Measurements from ENCODE around the gene MCU.

The MCU gene

GRCh38 chr10:72702868-72703581, 11.1 kb downstream of the MCU start:
- ChIA-PET POLR2A (interaction anchor here (1.6 kb wide), 1 partner anchor 11 kb away, joined by 6 read pairs; the partner anchor contains the start of gene MCU), CTCF (interaction anchor here (0.9 to 1.5 kb wide), 2 partner anchors 10 to 31 kb away, joined by 3 to 4 read pairs; no protein-coding TSS in a partner anchor)
- peak; percentile 19 for DNase-seq (ENCODE audit: extremely low spot score)
- no peak for TF ChIP-seq CTCF (IDR thresholded peaks at IDR 0.05; ENCODE audit: control extremely low read depth, extremely low read depth, low read depth, missing control alignments)

- no peak for TF ChIP-seq CTCF (IDR thresholded peaks at IDR 0.05; ENCODE audit: control extremely low read depth, extremely low read depth, low read depth, missing control alignments)
Observed at GRCh38 chr10:72704117-72704516, 12.2 kb downstream of the MCU start.

GRCh38 chr10:72709041-72709440, 17.1 kb downstream of the MCU start:
- DNase-seq (ENCODE audit: extremely low spot score), result no peak
- TF ChIP-seq CTCF (IDR thresholded peaks at IDR 0.05; ENCODE audit: control extremely low read depth, extremely low read depth, low read depth, missing control alignments), result no peak
- POLR2A ChIA-PET, result no interaction called here
- CTCF ChIA-PET, result no interaction called here

More at GRCh38 chr10:72704117-72704516, 12.2 kb downstream of the MCU start:
- no peak for DNase-seq (ENCODE audit: extremely low spot score)
- ChIA-PET CTCF (no interaction called here), POLR2A (interaction anchor here (1.6 kb wide), 1 partner anchor 12 kb away, joined by 6 read pairs; the partner anchor contains the start of gene MCU)

- CTCF ChIA-PET, result no interaction called here
- TF ChIP-seq CTCF (IDR thresholded peaks at IDR 0.05; ENCODE audit: control extremely low read depth, extremely low read depth, low read depth, missing control alignments), result no peak
- POLR2A ChIA-PET, result no interaction called here
- DNase-seq (ENCODE audit: extremely low spot score), result no peak
Observed at GRCh38 chr10:72712136-72712535, 20.2 kb downstream of the MCU start.

- ChIA-PET POLR2A (no interaction called here), CTCF (interaction anchor here (1.5 kb wide), 1 partner anchor 10 kb away, joined by 4 read pairs; no protein-coding TSS in a partner anchor)
- no peak for DNase-seq (ENCODE audit: extremely low spot score)
- no peak for TF ChIP-seq CTCF (IDR thresholded peaks at IDR 0.05; ENCODE audit: control extremely low read depth, extremely low read depth, low read depth, missing control alignments)
Observed at GRCh38 chr10:72719941-72720592, 28.1 kb downstream of the MCU start.

- TF ChIP-seq CTCF (IDR thresholded peaks at IDR 0.05; ENCODE audit: control extremely low read depth, extremely low read depth, low read depth, missing control alignments), result no peak
- POLR2A ChIA-PET, result no interaction called here
- no peak for DNase-seq (ENCODE audit: extremely low spot score)
- CTCF ChIA-PET, result interaction anchor here (0.9 kb wide), 1 partner anchor 9 kb away, joined by 3 read pairs; no protein-coding TSS in a partner anchor
Observed at GRCh38 chr10:72720814-72721660, 29.1 kb downstream of the MCU start.

All from GM10248 (cell line).